GM19455 (cell line): ENCODE measurements around the gene GPR155.

Experiments
- ATAC-seq: cut with Tn5 transposase; IDR thresholded peaks from one replicate; pipeline ENCODE4 v1.9.1; 2021; ENCODE audit not compliant: unreplicated experiment

Gene GPR155

DNA sequence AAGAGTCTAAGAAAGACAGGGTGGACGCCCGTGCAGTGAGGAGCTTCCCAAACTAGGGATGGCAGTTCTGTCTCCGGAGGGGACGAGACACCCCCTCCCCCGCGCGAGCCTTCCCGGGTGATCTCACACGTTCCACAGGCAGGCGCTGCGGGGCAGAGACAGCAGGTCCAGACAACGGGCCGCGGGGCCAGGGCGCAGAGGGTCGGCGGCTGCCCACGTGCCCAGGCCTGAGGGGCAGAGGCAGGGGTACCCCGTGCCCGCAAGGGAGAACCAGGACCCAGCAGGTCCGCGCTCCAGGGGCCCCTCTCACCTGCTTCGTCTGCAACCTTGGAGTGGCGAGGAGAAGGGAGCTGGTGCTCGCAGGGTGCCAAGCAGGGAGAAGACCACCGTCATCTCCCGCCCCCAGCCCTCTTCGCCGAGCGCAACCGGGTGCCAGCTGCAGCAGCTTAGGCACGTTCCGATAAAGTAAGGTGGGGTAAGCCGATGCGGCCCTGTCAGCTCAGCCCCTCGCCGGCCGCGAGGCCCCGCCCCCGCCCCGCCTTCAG lies at the start of gene GPR155:
Gene GPR155 (minus strand): TSS at position 467 of the 545 bp plus-strand sequence. CDS start 5,073 bp downstream, outside the sequence.
- peak; percentile 48 for ATAC-seq

DNA sequence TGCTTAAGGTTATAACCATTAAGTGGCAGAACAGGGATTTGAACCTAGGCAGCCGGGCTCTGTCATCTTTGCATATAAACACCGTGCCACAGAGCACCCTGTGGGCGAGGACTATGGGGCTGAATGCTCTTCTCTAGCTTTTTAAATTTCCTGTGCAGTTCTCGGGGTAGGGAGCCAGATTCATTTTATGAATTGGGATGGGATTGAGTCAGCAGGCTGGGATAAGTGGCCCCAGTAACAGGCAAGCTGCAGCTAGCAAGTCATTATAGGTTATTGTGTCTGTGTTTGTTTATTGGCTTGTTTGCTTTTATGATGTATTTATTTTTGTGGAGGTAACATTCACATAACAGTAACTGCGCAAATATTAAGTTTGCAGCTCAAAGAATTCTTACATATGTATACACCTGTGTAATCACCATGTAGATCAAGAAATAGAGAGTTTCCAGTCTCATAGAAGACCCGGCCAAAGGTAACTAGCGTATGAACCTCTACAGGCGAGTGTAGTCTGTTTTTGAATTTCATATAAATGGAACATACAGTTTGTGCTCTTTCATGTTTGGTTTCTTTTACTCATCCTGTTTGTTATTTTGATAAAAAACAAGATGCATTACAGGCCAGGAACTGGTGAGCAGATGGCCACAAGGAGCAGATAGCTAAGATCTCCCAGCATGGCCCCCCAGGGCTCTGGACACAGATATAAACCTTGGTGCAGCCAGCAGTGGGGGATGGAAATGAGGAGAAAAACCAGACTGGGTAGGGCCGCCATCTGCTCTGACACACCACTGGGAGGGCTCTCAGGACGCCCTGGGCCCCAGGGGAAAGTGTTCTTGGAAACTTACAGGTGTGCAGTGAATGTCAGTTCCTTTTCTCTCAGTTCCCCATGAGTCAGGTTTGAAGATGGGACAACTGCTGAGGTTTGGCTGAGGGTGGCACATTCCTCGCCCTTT lies 49.2 kb upstream of the GPR155 start:
- no peak for ATAC-seq

DNA sequence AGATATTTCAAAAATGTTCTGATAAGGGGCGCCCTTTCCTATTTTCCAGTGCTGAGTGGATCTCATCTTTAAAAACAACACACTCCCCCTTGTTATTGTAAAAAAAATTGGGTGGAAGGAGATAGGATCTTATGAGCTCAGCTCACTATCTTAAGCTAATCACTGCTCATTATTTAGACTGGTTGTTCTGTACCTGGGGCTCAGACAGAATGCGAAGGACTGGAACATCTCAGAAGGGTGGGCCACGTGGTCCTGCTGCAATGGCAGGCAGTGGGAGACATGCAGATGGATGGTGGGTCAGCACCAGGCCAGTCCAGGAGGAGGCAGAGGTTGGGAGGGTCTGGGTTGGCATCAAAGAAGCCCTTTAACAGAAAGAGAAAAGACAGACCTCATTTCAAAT lies 48.3 kb upstream of the GPR155 start:
- no peak for ATAC-seq

GRCh38 chr2:174529916-174530315 lies 43.1 kb upstream of the GPR155 start:
- ATAC-seq = no peak

- no peak for ATAC-seq
These were observed 41.1 kb upstream of the GPR155 start for GRCh38 chr2:174527959-174528358.

DNA sequence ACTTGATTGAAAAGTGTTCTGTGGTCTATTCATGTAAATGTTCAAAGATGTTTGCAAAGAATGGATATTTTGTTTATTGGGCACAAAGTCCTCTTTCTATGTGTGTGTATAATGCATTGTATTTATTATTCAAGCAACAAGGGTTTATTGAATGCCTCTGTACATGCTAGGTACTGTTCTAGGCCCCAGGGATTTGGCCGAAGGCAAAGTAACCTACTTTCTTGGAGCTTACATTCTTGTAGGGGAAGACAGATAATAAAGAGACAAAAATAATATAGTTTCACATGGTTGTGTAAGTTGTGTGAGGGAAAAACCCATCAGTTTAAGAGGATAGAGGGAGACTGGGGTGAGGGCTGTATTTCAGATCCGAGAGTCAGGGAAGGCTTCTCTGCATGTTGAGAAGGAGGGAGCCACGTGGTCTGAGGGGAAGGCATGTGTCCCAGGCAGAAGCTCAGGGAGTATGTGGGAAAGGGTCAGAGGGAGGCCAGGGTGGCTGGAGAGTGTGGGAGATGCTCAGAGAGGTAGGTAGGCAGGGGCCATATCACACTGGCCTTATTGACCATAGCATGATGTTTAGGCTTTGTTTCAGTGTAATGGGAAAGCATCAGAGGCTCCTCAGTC lies 40.4 kb upstream of the GPR155 start:
- ATAC-seq = no peak

DNA sequence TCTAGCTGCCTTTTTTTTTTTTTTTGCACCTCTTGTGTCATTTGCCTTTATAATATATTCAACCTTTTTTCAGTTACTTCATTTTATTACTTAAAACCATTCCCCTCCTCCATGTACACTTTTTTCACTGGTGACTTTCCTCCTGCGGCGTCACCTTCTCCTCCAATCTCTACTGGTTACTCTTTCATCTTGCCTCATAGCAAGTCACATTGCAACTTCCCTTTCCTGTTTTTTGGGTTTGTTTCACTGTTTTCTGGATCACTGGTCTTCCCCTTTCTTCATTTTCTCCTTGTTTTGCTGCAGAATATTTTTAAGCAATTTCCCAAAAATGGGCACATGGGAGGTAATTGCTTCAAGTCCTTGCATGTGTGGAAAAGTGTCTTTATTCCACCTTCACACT lies 37.7 kb upstream of the GPR155 start:
- no peak for ATAC-seq

DNA sequence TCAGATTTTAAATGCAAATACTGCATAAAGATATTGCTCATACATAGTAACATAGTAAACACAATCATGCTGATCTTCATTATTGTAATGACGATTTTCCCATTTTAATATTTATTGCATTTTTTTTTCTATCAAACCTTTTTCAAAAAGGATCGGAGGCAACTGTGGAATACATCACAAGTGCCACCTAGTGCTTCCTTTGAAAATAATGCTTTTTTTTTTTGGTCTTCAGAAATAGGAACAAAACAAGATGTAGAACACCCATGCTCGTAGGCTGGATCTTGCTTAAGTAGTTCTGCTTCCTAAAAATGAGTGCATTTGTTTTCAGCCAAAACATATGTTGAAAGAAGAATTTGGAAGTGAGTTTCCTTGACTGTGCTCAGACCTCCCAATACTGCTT lies 35.7 kb upstream of the GPR155 start:
- no peak for ATAC-seq

DNA sequence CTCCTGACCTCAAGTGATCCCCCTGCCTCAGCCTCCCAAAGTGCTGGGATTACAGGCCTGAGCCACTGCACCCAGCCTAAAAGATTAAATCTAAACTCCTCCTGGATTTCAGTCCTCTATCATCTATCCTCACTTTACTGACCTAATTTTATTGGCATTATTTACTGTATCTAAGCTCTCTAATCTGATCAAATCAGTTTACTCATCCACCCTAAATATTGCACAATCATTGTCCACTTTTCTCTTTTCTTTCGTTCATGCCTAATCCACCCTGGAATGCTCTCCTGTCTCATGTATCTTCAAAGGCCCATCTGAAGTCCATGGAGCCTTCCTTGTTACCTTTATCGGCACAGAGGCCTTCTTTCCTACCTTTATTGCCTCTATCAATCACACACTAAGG lies 31.6 kb upstream of the GPR155 start:
- ATAC-seq = no peak

GRCh38 chr2:174516501-174517378 lies 29.9 kb upstream of the GPR155 start:
- ATAC-seq = no peak

GRCh38 chr2:174512345-174512744 lies 25.5 kb upstream of the GPR155 start:
- no peak for ATAC-seq

DNA sequence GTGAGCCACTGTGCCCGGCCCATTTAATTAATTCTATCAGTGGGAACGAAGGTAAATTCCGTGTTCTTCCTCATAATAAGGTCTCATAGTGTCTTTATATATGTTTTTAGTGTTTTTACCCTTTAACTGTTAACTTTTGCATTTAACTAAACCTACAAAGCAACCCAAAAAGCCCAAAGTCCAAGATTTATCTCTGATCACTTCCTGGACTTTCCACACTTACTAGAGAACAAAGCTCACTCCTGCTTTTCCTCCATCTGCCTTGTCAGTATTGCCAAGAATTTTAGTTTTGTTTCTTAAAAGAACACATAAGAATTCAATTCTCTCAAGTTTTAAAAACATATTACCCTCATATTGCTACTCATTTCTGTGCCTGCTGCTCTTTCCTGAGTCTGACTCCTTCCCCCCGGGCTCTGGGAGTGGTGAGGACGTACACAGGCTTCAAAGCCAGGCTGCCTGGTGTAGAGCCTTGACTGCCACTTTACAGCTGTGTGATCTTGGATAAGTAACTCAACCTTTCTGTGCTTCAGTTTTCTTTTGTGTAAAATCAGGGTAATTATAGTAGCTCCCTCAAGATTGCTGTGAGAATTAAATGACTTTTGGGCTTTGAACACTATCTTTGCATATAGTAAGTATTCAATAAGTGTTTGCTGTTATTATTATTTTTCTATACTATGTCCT lies 24.9 kb upstream of the GPR155 start:
- ATAC-seq = no peak

GRCh38 chr2:174510583-174511189 lies 23.9 kb upstream of the GPR155 start:
- no peak for ATAC-seq

- no peak for ATAC-seq
These were observed 16.5 kb upstream of the GPR155 start for GRCh38 chr2:174503161-174503809.

DNA sequence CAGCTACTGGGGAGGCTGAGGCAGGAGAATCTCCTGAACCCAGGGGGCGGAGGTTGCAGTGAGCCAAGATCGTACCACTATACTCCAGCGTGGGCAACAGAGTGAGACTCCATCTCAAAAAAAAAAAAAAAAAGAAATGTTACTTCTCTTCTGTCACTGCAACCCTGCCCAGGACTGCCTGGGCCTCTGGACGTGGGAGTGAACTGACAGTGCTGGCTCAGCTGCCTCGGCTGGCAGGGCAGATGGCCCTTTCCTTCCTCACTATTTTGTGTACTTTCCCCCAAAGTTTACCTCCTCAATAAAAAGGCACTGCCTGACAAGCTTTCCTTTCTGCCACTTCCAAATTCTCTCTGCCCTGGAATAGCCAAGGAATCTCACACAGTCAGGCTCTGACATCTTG lies 12.5 kb upstream of the GPR155 start:
- no peak for ATAC-seq

DNA sequence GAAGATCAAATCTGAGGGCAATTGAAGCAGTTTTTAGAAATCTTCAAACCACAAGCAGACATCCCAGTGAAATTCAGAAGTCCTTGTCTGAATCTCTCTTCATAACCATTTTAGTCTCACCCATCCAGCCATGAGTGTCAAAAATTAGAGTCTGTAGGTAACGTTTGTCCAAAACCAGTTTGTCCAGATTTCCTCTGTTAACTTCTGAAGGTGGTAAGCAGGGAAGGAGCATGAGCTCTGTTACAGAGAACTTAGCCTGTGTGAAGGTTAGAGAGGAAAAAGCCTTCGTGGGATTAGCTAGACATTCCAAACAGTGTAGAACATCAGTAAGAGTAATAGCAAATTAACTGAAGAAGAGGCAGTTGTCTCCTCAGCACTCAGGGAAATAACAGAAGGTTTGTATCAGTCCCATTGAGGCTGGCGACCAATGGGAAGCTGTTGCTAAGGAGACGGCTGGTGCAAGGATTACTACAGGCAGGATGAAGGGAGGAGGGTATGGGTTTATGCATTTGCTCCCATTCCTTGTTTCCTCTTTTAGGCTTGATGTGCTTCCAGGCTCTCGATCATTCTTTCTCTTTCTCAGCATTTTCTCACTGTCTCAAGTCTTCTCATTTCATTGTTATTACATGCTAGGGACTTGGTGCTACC lies 8.7 kb upstream of the GPR155 start:
- no peak for ATAC-seq

- ATAC-seq = peak; percentile 55
These were observed 6.9 kb upstream of the GPR155 start for GRCh38 chr2:174493549-174494331.

DNA sequence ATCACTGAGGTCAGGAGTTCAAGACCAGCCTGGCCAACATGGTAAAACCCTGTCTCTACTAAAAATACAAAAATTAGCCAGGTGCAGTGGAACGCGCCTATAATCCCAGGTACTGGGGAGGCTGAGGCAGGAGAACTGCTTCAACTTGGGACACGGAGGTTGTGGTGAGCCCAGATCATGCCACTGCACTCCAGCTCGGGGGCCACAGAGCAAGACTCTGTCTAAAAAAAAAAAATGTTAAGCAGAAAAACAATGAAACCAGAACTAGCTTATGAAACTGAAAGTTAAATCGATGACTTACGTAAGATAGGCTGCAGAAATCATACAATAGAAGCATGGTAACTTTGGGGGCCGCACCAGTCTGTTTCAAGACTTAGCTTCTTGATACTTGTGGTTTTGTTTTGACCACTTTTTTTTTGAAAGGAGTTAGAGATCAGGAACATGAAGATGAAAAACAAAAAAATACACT lies 6.2 kb upstream of the GPR155 start:
- ATAC-seq = peak; percentile 92
